Muscle of leg (tissue), 16 donors: ENCODE measurements around the gene SLC34A2. TPM values are rescaled to one million over a fixed set of nuclear protein-coding genes. Genes with fewer than 3 reads are reported as not detected.
"Not testable (repeated sequence)": the region's sequence is repeated elsewhere in the genome, so short reads cannot be mapped to it uniquely, and the experiment has no call there.

Experiments used
- DNase-seq: peaks from one replicate; pipeline ENCODE4 v3.0.0; 2013
- H3K27ac ChIP-seq: one replicate; pipeline ENCODE4 v1.5.1; 2013; ENCODE audit warnings: mild to moderate bottlenecking, low read length, control low read depth
- H3K27me3 ChIP-seq: one replicate; pipeline ENCODE4 v1.6.1; 2013; ENCODE audit warnings: low read length; ENCODE audit not compliant: control insufficient read depth, insufficient read depth
- H3K36me3 ChIP-seq: one replicate; pipeline ENCODE4 v1.6.1; 2013; ENCODE audit warnings: low read length; ENCODE audit not compliant: control insufficient read depth, insufficient read depth
- H3K4me1 ChIP-seq: one replicate; pipeline ENCODE4 v1.6.1; 2013; ENCODE audit warnings: low read length; ENCODE audit not compliant: control insufficient read depth, insufficient read depth
- H3K4me3 ChIP-seq: one replicate; pipeline ENCODE4 v1.5.1; 2013; ENCODE audit warnings: low read length, control low read depth
- H3K9me3 ChIP-seq: replicated peaks from 2 replicates; pipeline ENCODE4 v1.6.1; 2013; ENCODE audit warnings: low read depth, low read length; ENCODE audit not compliant: control insufficient read depth
- WGBS: methylation state at CpG from one replicate; pipeline ENCODE4 v1.1.5; 2013; ENCODE audit warnings: missing lambda C conversion rate; ENCODE audit not compliant: insufficient coverage; 5-methylcytosine and 5-hydroxymethylcytosine counted together
- long read RNA-seq, 11 donors: transcript quantifications; one replicate each; lab custom pipeline, GENCODE V29; 2026
- polyA plus RNA-seq, 8 donors: library from polyadenylated mRNA; unstranded; fragments of 120-200 nt; gene quantifications; one replicate each; pipeline versions ENCODE4 v1.2.1 to v1.2.3, GENCODE V29; 2013; ENCODE audit warnings: inconsistent platforms in 1 of 8, low replicate concordance in 1 of 8; ENCODE audit not compliant: insufficient read length in 8 of 8, insufficient read depth in 1 of 8
- total RNA-seq: library from RNA; stranded (reverse); fragments of 120-200 nt; gene quantifications from one replicate; pipeline ENCODE4 v1.2.4, GENCODE V29; 2013

The SLC34A2 gene, protein sequence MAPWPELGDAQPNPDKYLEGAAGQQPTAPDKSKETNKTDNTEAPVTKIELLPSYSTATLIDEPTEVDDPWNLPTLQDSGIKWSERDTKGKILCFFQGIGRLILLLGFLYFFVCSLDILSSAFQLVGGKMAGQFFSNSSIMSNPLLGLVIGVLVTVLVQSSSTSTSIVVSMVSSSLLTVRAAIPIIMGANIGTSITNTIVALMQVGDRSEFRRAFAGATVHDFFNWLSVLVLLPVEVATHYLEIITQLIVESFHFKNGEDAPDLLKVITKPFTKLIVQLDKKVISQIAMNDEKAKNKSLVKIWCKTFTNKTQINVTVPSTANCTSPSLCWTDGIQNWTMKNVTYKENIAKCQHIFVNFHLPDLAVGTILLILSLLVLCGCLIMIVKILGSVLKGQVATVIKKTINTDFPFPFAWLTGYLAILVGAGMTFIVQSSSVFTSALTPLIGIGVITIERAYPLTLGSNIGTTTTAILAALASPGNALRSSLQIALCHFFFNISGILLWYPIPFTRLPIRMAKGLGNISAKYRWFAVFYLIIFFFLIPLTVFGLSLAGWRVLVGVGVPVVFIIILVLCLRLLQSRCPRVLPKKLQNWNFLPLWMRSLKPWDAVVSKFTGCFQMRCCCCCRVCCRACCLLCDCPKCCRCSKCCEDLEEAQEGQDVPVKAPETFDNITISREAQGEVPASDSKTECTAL
- total RNA-seq (0.04 TPM), polyA plus RNA-seq (1 to 10 TPM in 1 of 8 donors, under 1 TPM in 4, not detected in 3; 0.04 to 9.9 (median 0.11) TPM)
- long read RNA-seq, donor 1: 0 reads
- long read RNA-seq, donor 2: 0 reads
- long read RNA-seq, donor 3: 0 reads
- long read RNA-seq, donor 4: 0 reads
- long read RNA-seq, donor 5: 0 reads
- long read RNA-seq, donor 6: 0 reads
- long read RNA-seq, donor 7: 0 reads
- long read RNA-seq, donor 8: 0 reads
- long read RNA-seq, donor 9: 0 reads
- long read RNA-seq, donor 10: 0 reads
- long read RNA-seq, donor 11: 0 reads

DNA sequence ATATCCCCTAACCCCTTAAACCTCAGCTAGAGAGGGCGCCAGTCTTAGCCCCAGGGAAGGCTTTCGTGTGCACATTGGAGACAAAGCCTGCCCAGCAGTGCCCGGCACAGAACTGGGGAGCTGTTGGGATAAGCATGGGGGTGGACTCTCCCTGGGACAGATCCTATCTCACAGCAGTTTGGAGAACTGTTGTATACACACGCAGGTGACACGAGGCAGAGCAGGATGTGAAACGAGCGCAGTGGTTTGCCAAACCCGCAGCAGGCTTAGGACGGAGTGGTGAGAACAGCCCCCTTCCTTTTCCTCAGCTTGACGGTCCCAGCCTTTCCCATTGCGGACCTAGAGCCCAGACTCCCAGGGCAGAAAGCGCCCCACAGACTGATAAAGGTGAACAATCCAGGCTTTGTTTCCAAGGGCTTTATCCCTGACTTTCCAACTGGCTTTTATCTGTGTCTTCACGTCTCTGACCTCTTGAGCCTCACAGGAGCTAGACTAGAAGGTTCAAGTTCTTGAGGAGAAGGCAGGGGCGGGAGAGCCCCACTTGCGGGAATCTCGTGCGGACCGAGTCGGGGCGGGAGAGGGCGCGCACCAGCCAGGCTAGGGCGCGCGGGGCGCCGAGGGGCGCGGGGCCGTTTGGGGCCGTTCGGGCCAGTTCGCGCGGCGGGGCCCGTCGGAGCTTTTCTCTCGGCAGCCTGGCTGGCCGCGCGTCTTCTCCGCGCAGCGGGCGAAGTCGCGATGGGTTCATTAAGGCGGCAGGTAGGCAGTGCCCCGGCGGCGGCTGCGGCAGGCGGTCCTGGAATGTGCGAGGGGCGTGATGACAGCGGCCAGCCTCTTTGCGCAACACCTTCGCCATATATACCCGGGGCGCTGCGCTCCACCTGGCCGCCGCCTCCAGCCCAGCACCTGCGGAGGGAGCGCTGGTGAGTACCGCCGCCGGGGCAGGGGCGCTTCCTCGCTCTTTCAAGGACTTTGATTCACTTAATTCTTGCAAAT lies at the start of gene SLC34A2:
TSS of gene SLC34A2 (plus strand) at position 881 of the 993 bp plus-strand sequence. CDS start 6,650 bp downstream, outside the sequence.
- DNase-seq: no peak
- H3K4me3 ChIP-seq: no peak within 1 kb of the TSS
- H3K4me1 ChIP-seq: peaks cover 9% of the 10 kb centered on the region
- 2% methylated on average over 65 of the region's 71 CpGs for WGBS
- no peaks in the 10 kb centered on the region for H3K36me3 ChIP-seq
- H3K9me3 ChIP-seq: no peaks in the 10 kb centered on the region
- no peak within 1 kb of the TSS for H3K27ac ChIP-seq
- peaks cover 36% of the 10 kb centered on the region for H3K27me3 ChIP-seq

DNA sequence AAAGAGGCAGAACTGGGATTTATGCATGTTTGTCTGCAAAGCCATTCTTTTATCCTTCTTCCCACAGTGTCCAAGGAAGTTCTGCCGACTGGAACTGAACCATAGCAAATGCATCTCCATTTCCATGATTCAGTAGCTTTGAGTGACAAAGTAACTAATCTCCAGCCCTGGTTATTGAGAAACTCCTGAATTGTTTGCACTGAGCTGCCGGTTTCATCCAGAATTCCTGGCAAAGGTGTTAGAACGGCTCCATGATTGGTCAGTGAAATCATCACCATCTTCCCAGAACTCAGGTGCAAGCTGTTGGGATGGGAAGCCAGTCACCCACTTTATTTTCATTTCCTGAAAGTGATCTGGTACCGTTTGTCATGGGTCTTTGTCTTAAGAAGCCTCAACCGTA lies 47.0 kb upstream of the SLC34A2 start:
- Histone ChIP-seq H3K27ac (no peak overlapping the region), H3K9me3 (no peaks in the 10 kb centered on the region), H3K36me3 (no peaks in the 10 kb centered on the region), H3K4me3 (no peak overlapping the region), H3K27me3 (no peaks in the 10 kb centered on the region), H3K4me1 (no peaks in the 10 kb centered on the region)
- WGBS: 72% methylated on average over 5 of the region's 5 CpGs
- no peak for DNase-seq

DNA sequence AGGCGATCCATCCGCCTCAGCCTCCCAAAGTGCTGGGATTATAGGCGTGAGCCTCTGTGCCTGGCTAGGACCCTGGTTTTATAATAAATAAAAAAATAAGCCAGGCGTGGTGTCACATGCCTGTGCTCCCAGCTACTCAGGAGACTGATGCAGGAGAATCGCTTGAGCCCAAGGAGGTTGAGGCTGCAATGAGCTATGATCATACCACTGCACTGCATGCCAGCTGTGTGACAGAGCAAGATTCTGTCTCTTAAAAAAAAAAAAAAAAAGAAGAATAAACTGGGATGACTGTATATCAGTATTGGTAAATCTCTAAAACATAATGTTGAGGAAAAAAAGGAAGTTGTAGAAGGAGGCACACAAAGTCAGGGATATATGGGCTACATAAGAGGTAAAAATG lies 45.7 kb upstream of the SLC34A2 start:
- no peak overlapping the region for H3K4me3 ChIP-seq
- WGBS: 77% methylated on average over 3 of the region's 5 CpGs
- H3K36me3 ChIP-seq: no peaks in the 10 kb centered on the region
- H3K4me1 ChIP-seq: no peaks in the 10 kb centered on the region
- no peaks in the 10 kb centered on the region for H3K27me3 ChIP-seq
- H3K9me3 ChIP-seq: no peaks in the 10 kb centered on the region
- no peak for DNase-seq
- no peak overlapping the region for H3K27ac ChIP-seq

DNA sequence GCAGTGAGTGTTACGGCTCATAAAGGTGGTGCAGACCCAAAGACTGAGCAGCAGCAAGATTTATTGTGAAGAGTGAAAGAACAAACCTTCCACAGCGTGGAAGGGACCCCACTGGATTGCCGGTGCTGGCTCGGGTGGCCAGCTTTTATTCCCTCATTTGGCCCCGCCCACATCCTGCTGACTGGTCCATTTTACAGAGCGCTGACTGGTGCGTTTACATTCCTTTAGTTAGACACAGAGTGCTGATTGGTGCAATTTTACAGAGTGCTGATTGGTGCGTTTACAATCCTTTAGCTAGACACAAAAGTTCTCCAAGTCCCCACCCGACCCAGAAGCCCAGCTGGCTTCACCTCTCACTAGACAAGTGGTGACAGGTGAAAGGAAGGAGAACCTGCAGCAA lies 42.0 kb upstream of the SLC34A2 start:
- 90% methylated on average over 2 of the region's 9 CpGs for WGBS
- not testable (repeated sequence) for H3K9me3 ChIP-seq, H3K27ac ChIP-seq, H3K27me3 ChIP-seq, H3K4me1 ChIP-seq, H3K4me3 ChIP-seq, H3K36me3 ChIP-seq, DNase-seq

DNA sequence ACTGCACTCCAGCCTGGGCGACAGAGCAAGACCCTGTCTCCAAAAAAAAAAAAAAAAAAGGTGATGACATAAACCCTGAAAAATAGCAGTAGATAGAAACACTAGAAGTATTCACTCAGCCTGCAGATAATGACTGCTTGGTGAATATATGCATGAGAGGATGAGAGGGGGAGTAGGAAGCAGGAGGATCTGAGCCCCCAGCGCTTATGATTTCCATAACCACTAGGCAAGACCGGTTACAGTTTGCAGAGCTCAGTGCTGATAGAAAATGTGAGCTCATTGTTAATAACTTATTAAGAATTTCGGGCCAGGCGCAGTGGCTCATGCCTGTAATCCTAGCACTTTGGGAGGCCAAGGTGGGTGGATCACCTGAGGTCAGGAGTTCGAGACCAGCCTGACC lies 40.8 kb upstream of the SLC34A2 start:
- H3K4me3 ChIP-seq: no peak overlapping the region
- H3K9me3 ChIP-seq: no peaks in the 10 kb centered on the region
- no peaks in the 10 kb centered on the region for H3K27me3 ChIP-seq
- H3K4me1 ChIP-seq: no peaks in the 10 kb centered on the region
- DNase-seq: no peak
- 83% methylated on average over 4 of the region's 6 CpGs for WGBS
- H3K27ac ChIP-seq: no peak overlapping the region
- no peaks in the 10 kb centered on the region for H3K36me3 ChIP-seq

DNA sequence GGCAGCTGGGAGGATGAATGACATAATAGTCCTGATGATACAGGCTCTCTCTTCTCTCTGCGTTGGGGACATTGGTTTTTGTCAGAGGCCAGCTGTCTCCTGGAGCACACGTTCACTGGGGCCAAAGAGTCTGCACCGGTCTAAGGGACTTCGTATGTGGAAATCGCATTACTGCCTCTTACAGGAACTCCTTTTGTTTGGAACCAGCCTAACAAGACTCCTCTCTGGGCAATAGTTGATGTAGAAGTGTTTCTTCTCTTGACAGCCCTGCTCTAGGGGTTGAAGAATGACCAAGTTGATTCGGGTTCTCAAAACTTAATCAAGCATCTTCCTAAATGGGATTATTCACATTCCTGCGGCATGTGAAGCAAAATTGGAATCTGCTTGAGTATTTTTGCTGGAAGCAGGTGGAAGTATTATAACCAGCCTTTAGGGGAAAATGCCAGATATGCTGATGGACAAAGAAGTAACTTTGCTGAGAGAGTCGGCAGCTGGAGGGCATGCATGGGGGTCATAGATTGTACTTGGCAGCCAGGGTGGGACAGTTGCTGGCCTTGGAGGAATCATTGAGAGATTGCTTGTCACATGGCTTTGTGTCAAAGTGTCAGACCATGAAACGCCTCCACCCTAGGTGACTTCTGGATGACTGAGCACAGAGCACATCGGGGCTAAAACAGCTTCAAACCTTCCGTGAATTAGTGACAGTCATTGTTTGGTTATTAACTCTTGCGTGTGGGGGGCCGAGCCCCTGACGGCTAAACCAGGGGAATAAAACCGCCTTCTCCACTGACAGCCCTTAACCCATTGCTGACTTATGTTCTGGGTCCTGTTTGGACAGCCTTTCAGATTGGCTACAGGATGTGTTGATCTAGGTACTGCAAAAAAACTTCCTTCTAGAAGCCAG lies 34.4 kb upstream of the SLC34A2 start:
- no peaks in the 10 kb centered on the region for H3K9me3 ChIP-seq
- H3K27me3 ChIP-seq: no peaks in the 10 kb centered on the region
- H3K36me3 ChIP-seq: no peaks in the 10 kb centered on the region
- 35% methylated on average over 2 of the region's 15 CpGs for WGBS
- no peak overlapping the region for H3K4me3 ChIP-seq
- H3K27ac ChIP-seq: no peak overlapping the region
- DNase-seq: peak; percentile 18
- peaks cover 7% of the 10 kb centered on the region for H3K4me1 ChIP-seq

DNA sequence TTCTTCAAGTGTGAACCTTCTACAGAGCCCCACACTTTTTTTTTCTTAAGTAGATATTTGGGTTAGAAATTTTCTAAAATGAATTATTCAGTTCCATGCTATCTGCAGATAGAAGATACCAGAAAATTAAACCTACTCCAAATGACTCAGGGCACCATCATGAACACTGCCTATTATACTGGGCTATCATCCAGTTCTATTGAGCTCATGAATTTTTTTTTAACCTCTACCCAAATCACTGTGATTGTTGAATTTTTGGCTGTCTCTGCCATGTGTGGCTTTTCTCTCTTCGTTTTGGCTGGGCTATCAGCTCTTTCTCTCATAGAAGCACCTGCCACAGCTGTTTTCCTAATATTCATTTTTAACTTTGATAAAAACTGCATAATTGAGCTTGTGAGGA lies 31.0 kb upstream of the SLC34A2 start:
- Histone ChIP-seq H3K36me3 (no peaks in the 10 kb centered on the region), H3K4me1 (peaks cover 7% of the 10 kb centered on the region), H3K4me3 (no peak overlapping the region), H3K27me3 (no peaks in the 10 kb centered on the region), H3K9me3 (no peaks in the 10 kb centered on the region), H3K27ac (no peak overlapping the region)
- WGBS: no CpG with 5 or more reads among the region's 1 CpG
- no peak for DNase-seq

DNA sequence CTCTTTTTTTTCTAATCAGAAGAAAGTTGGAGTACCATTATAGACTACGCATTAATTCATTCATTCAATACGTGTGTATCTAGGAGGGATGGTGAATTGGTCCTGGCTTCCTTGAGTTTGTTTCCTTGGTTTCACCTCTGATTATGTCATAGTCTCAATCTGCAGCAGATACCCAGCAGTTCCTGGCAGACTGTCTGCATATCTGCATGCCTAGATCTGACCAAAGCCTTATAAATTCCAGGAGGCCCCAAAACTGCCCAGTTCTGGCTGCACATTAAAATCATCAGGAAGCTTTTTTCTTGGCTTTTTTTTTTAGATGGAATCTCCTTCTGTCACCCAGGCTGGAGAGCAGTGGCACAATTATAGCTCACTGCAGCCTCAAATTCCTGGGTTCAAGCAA lies 27.2 kb upstream of the SLC34A2 start:
- H3K4me3 ChIP-seq: no peak overlapping the region
- no peak for DNase-seq
- no peaks in the 10 kb centered on the region for H3K27me3 ChIP-seq
- no CpG with 5 or more reads among the region's 2 CpGs for WGBS
- H3K4me1 ChIP-seq: no peaks in the 10 kb centered on the region
- no peaks in the 10 kb centered on the region for H3K36me3 ChIP-seq
- no peak overlapping the region for H3K27ac ChIP-seq
- no peaks in the 10 kb centered on the region for H3K9me3 ChIP-seq

DNA sequence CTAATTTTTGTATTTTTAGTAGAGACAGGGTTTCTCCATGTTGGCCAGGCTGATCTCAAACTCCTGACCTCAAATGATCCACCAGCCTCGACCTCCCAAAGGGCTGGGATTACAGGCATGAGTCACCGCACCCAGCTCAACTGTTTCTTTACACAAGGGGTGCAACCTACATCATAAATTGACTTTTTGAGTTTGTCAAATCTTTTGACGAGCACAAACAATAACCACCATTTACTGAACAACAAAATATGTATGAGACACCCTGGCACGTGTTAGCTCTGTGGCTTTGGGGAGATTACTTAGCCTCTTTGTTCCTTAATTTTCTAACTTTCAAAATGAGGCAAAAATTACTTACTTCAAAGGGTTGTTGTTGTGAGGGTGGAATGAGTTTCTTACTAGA lies 23.5 kb upstream of the SLC34A2 start:
- Histone ChIP-seq H3K4me1 (no peaks in the 10 kb centered on the region), H3K9me3 (peaks cover 2% of the 10 kb centered on the region), H3K36me3 (no peaks in the 10 kb centered on the region), H3K4me3 (no peak overlapping the region), H3K27me3 (no peaks in the 10 kb centered on the region), H3K27ac (no peak overlapping the region)
- DNase-seq: no peak
- WGBS: no CpG with 5 or more reads among the region's 4 CpGs
